OCI-LY7 (cell line): Measurements from ENCODE around the gene RRP9. TPM values are rescaled to one million over a fixed set of nuclear protein-coding genes. Genes with fewer than 3 reads are reported as not detected.

ENCODE experiments used
- BruUV-seq: library from RNA; stranded (reverse); fragments of 400-500 nt; replicated peaks from 2 replicates; lab custom pipeline; 2021; lab: Mats Ljungman, UMichigan
- CTCF ChIA-PET: fragments of 300-600 bp; sonication (Branson Sonifier 250); formaldehyde crosslinking; loops from one replicate; lab custom pipeline; 2022; ENCODE audit warnings: antibody characterized with exemption; ENCODE audit not compliant: unreplicated experiment; lab: Charles Lee
- POLR2A ChIA-PET: fragments of 300-600 bp; sonication (Branson Sonifier 250); formaldehyde crosslinking; loops from one replicate; lab custom pipeline; 2022; ENCODE audit warnings: antibody characterized with exemption; lab: Charles Lee
- DNase-seq: peaks from one replicate; pipeline ENCODE4 v3.0.0-alpha.2; 2015; ENCODE audit warnings: low spot score
- H2AFZ ChIP-seq: fragments of 200-600 bp; sonication (generic), shearing (Covaris generic); 2 replicates; pipeline ENCODE4 v1.6.1; 2014; ENCODE audit warnings: mild to moderate bottlenecking, antibody characterized with exemption, low read length, moderate library complexity
- H3K27ac ChIP-seq: fragments of 200-600 bp; sonication (generic); 2 replicates; pipeline ENCODE4 v1.5.1; 2014; ENCODE audit warnings: mixed run types, low read depth, mild to moderate bottlenecking, moderate library complexity, low read length, inconsistent platforms; ENCODE audit not compliant: poor library complexity, severe bottlenecking
- H3K36me3 ChIP-seq: fragments of 200-600 bp; sonication (generic); 2 replicates; pipeline ENCODE4 v1.6.1; 2014; ENCODE audit warnings: mild to moderate bottlenecking, antibody characterized with exemption, low read length, moderate library complexity, mixed read lengths; ENCODE audit not compliant: insufficient read depth
- H3K4me1 ChIP-seq: fragments of 200-600 bp; sonication (generic); 2 replicates; pipeline ENCODE4 v1.5.1; 2014; ENCODE audit warnings: mild to moderate bottlenecking, low read length; ENCODE audit not compliant: insufficient read depth, poor library complexity, severe bottlenecking
- H3K4me2 ChIP-seq: fragments of 200-600 bp; sonication (generic); 2 replicates; pipeline ENCODE4 v1.6.1; 2014; ENCODE audit warnings: mild to moderate bottlenecking, low read length
- H3K4me3 ChIP-seq: fragments of 200-600 bp; sonication (generic); 2 replicates; pipeline ENCODE4 v1.5.1; 2014; ENCODE audit warnings: mild to moderate bottlenecking, low read depth, low read length; ENCODE audit not compliant: poor library complexity, severe bottlenecking
- H3K79me2 ChIP-seq: fragments of 200-600 bp; sonication (generic); 2 replicates; pipeline ENCODE4 v1.6.1; 2016; ENCODE audit warnings: low read depth, mild to moderate bottlenecking, low read length, moderate library complexity, mixed read lengths; ENCODE audit not compliant: insufficient read depth
- H3K9me2 ChIP-seq: fragments of 200-600 bp; sonication (generic); 2 replicates; pipeline ENCODE4 v1.6.1; 2016; ENCODE audit warnings: mild to moderate bottlenecking, low read length, mixed read lengths; ENCODE audit not compliant: insufficient read depth
- H3K9me3 ChIP-seq: fragments of 200-600 bp; sonication (generic); 2 replicates; pipeline ENCODE4 v1.6.1; 2014; ENCODE audit warnings: mild to moderate bottlenecking, mixed run types, low read length, mixed read lengths
- H4K20me1 ChIP-seq: fragments of 200-600 bp; sonication (generic); 2 replicates; pipeline ENCODE4 v1.6.1; 2014; ENCODE audit warnings: mild to moderate bottlenecking, antibody characterized with exemption, low read length, moderate library complexity, mixed read lengths; ENCODE audit not compliant: insufficient read depth
- EZH2phosphoT487 ChIP-seq: fragments of 200-600 bp; sonication (generic); IDR thresholded peaks from 2 replicates; pipeline ENCODE4 v1.6.1; 2018; ENCODE audit warnings: low read depth, borderline replicate concordance, mild to moderate bottlenecking, mixed run types, antibody characterized with exemption, low read length, moderate library complexity, mixed read lengths
- intact Hi-C: fragments of 100-400 bp; cut with micrococcal nuclease; formaldehyde crosslinking; loops from one replicate; pipeline ENCODE4 v1.10.0; 2022; ENCODE audit not compliant: unreplicated experiment
- total RNA-seq, 2 experiments: library from RNA; depleted of rRNA in 1 of 2; stranded (reverse); fragments of >200 nt in 1 of 2; shearing (Covaris generic) in 1 of 2; gene quantifications; 2 replicates each; pipeline ENCODE4 v1.2.3, GENCODE V29; 2014 to 2022
- TF ChIP-seq, protein P1 (sequence below): fragments of 200-600 bp; sonication (generic); conservative IDR thresholded peaks from 2 replicates; pipeline ENCODE4 v1.5.1; 2014; ENCODE audit warnings: mild to moderate bottlenecking, antibody characterized with exemption, low read length, moderate library complexity, mixed read lengths

The RRP9 gene
- total RNA-seq, 2 experiments from 2014 or later, result 34.4 to 41.1 TPM

DNA sequence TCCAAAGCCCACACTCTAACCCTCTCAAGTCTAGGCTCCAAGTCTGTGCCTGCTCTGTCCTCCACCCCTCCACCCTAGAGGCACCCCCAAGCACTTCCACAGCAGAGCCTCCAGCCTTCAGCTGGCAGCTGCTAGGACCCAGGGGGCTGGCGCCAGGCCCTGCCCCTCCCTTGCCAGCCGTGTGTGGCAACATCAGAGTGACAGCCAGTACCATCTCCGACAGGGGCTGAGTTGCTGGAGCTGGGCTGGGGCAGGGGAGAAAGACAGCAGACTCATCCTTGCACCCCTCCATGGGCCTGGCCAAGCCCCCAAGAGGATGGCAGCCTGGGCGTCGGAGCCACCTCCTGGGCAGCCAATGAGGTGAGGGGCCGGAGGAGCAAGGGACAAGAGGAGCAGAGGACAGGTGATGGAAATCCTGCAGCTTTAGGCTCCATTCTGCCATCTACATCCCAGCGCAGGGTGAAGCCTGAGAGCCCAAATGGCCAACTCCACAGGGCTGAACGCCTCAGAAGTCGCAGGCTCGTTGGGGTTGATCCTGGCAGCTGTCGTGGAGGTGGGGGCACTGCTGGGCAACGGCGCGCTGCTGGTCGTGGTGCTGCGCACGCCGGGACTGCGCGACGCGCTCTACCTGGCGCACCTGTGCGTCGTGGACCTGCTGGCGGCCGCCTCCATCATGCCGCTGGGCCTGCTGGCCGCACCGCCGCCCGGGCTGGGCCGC, 13.6 kb upstream of the RRP9 start, which contains the start of gene GPR62:
Gene GPR62 (plus strand): TSS at position 207 of the 718 bp plus-strand sequence. CDS start 272 bp downstream, at position 479.
- ChIA-PET POLR2A (no interaction called here), CTCF (no interaction called here)
- Histone ChIP-seq H3K9me3 (no peaks in the 10 kb centered on the region), H4K20me1 (no peaks in the 10 kb centered on the region), H2AFZ (no peak within 1 kb of the TSS), H3K36me3 (no peaks in the 10 kb centered on the region), H3K9me2 (no peaks in the 10 kb centered on the region), H3K27ac (no peak within 1 kb of the TSS), H3K79me2 (no peaks in the 10 kb centered on the region), H3K4me1 (peaks cover 3% of the 10 kb centered on the region), H3K4me3 (no peak within 1 kb of the TSS), H3K4me2 (no peak within 1 kb of the TSS)
- TF ChIP-seq, protein P1, sequence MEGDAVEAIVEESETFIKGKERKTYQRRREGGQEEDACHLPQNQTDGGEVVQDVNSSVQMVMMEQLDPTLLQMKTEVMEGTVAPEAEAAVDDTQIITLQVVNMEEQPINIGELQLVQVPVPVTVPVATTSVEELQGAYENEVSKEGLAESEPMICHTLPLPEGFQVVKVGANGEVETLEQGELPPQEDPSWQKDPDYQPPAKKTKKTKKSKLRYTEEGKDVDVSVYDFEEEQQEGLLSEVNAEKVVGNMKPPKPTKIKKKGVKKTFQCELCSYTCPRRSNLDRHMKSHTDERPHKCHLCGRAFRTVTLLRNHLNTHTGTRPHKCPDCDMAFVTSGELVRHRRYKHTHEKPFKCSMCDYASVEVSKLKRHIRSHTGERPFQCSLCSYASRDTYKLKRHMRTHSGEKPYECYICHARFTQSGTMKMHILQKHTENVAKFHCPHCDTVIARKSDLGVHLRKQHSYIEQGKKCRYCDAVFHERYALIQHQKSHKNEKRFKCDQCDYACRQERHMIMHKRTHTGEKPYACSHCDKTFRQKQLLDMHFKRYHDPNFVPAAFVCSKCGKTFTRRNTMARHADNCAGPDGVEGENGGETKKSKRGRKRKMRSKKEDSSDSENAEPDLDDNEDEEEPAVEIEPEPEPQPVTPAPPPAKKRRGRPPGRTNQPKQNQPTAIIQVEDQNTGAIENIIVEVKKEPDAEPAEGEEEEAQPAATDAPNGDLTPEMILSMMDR, result no peak
- TF ChIP-seq EZH2phosphoT487, result no peak
- no peak for DNase-seq
- BruUV-seq, result no TSS peak
- intact Hi-C loops, result no loop called here

DNA sequence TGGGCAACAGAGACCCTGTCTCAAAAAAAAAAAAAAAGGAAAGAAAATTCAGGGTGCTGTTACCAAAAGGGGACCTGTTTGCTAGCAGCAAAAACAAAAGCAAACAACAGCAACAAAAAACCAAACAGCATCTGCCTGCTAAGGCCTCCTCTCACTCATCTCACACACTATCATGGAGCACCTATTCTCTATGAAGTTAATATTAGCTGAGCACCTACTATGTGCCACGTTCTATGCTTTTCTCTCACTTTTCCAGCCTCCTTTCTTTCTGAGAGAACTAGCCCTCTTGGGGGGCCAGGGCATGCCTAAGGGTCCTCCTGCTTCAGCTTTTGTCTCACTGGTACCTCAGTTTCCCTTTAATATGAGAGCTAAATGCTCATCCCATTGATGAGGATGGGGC, 13.0 kb upstream of the RRP9 start:
- Histone ChIP-seq H2AFZ (no peak overlapping the region), H3K4me3 (no peak overlapping the region), H3K79me2 (no peaks in the 10 kb centered on the region), H4K20me1 (no peaks in the 10 kb centered on the region), H3K27ac (no peak overlapping the region), H3K4me1 (peaks cover 3% of the 10 kb centered on the region), H3K9me3 (no peaks in the 10 kb centered on the region), H3K4me2 (no peak overlapping the region), H3K9me2 (no peaks in the 10 kb centered on the region), H3K36me3 (no peaks in the 10 kb centered on the region)
- DNase-seq, result no peak
- ChIA-PET CTCF (no interaction called here), POLR2A (no interaction called here)
- no TSS peak for BruUV-seq
- TF ChIP-seq, protein P1, result no peak
- TF ChIP-seq EZH2phosphoT487, result no peak
- intact Hi-C loops, result no loop called here

DNA sequence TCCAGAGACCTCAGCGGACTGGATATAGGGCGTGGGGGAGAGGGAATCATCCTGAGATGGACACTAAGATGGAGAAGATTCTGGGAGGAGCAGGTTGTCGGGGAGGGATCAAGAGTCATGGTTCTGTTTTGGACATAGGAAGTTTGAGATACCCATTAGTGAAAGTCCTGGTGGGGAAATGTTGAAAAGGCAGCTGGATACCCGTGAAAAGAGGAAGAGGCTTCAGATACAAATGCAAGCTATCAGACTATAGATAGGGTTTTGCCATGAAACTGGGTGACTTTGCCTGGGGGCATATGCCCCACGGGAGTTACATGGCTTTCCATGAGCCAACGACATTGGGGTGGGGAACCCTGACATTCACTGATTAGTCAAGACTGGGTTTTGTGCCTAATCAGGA, 12.4 kb upstream of the RRP9 start:
- H3K4me3 ChIP-seq, result no peak overlapping the region
- no peak overlapping the region for H3K27ac ChIP-seq
- no peaks in the 10 kb centered on the region for H3K36me3 ChIP-seq
- CTCF ChIA-PET, result no interaction called here
- no peaks in the 10 kb centered on the region for H3K9me2 ChIP-seq
- H4K20me1 ChIP-seq, result no peaks in the 10 kb centered on the region
- TF ChIP-seq, protein P1, result no peak
- TF ChIP-seq EZH2phosphoT487, result no peak
- H3K9me3 ChIP-seq, result no peaks in the 10 kb centered on the region
- no peaks in the 10 kb centered on the region for H3K79me2 ChIP-seq
- no peak overlapping the region for H2AFZ ChIP-seq
- POLR2A ChIA-PET, result no interaction called here
- no peak overlapping the region for H3K4me2 ChIP-seq
- H3K4me1 ChIP-seq, result peaks cover 3% of the 10 kb centered on the region
- BruUV-seq, result no TSS peak
- intact Hi-C loops, result no loop called here
- no peak for DNase-seq
